ENCODE results near the gene INPP5A. TPM values are rescaled to one million over a fixed set of nuclear protein-coding genes. Genes with fewer than 3 reads are reported as not detected.
A peak's percentile ranks its signal among the peaks of the same experiment; 100 is the strongest.

The INPP5A gene
- total RNA-seq, 1 experiment from 2014 or later: 32.1 TPM

- no peak for DNase-seq (ENCODE audit: low read depth)
These were observed 118.9 kb downstream of the INPP5A start for GRCh38 chr10:132656283-132657126.

- no peak for DNase-seq (ENCODE audit: low read depth)
These were observed 119.6 kb downstream of the INPP5A start for GRCh38 chr10:132657127-132657706.

- DNase-seq (ENCODE audit: low read depth): no peak
These were observed 120.2 kb downstream of the INPP5A start for GRCh38 chr10:132657748-132658147.

GRCh38 chr10:132658546-132659205, 121.1 kb downstream of the INPP5A start:
- no peak for DNase-seq (ENCODE audit: low read depth)

- DNase-seq (ENCODE audit: low read depth): no peak
These were observed 121.9 kb downstream of the INPP5A start for GRCh38 chr10:132659206-132660091.

GRCh38 chr10:132660385-132660784, 122.8 kb downstream of the INPP5A start:
- DNase-seq (ENCODE audit: low read depth): no peak

GRCh38 chr10:132662186-132662920, 124.8 kb downstream of the INPP5A start:
- no peak for DNase-seq (ENCODE audit: low read depth)

GRCh38 chr10:132663666-132664365, 126.2 kb downstream of the INPP5A start:
- no peak for DNase-seq (ENCODE audit: low read depth)

- DNase-seq (ENCODE audit: low read depth): no peak
These were observed 126.8 kb downstream of the INPP5A start for GRCh38 chr10:132664407-132664806.

GRCh38 chr10:132664883-132665282, 127.3 kb downstream of the INPP5A start:
- no peak for DNase-seq (ENCODE audit: low read depth)

GRCh38 chr10:132665946-132666704, 128.5 kb downstream of the INPP5A start:
- peak; percentile 89 for DNase-seq (ENCODE audit: low read depth)

GRCh38 chr10:132666705-132667341, 129.2 kb downstream of the INPP5A start:
- DNase-seq (ENCODE audit: low read depth): peak; percentile 27

- DNase-seq (ENCODE audit: low read depth): peak; percentile 39
These were observed 129.9 kb downstream of the INPP5A start for GRCh38 chr10:132667342-132668047.

- no peak for DNase-seq (ENCODE audit: low read depth)
These were observed 130.4 kb downstream of the INPP5A start for GRCh38 chr10:132668048-132668394.

GRCh38 chr10:132669208-132669861, 131.7 kb downstream of the INPP5A start:
- DNase-seq (ENCODE audit: low read depth): no peak

GRCh38 chr10:132670546-132671227, 133.1 kb downstream of the INPP5A start:
- DNase-seq (ENCODE audit: low read depth): no peak

Measured in Daoy (cell line).